IMR-90 (cell line): ENCODE data around the gene CUTA. TPM values are rescaled to one million over a fixed set of nuclear protein-coding genes. Genes with fewer than 3 reads are reported as not detected.

ENCODE experiments used
- ATAC-seq: fragments of 200-7000 bp; cut with Tn5 transposase; 2 replicates; pipeline ENCODE4 v1.9.1; 2020; ENCODE audit warnings: low read depth, mild to moderate bottlenecking, moderate library complexity
- BruUV-seq: library from RNA; stranded (reverse); fragments of 400-500 nt; replicated peaks from 2 replicates; lab custom pipeline; 2021; lab: Mats Ljungman, UMichigan
- CTCF ChIA-PET: fragments of 300-600 bp; formaldehyde crosslinking; extraction: SDS; loops from one replicate; lab custom pipeline; 2021; ENCODE audit warnings: antibody characterized with exemption; lab: Yijun Ruan, JAX
- POLR2A ChIA-PET: fragments of 300-600 bp; sonication (Branson Sonifier 250); formaldehyde crosslinking; loops from one replicate; lab custom pipeline; 2022; ENCODE audit warnings: antibody characterized with exemption; ENCODE audit not compliant: unreplicated experiment; lab: Charles Lee
- DNase-seq: peaks from one replicate; pipeline ENCODE4 v3.0.0; 2013
- H2AFZ ChIP-seq: replicated peaks from 2 replicates; pipeline ENCODE3; 2013; ENCODE audit warnings: low read length, mild to moderate bottlenecking; ENCODE audit not compliant: poor library complexity
- H2AK5ac ChIP-seq: 2 replicates; pipeline ENCODE4 v1.6.1; 2013; ENCODE audit warnings: low read depth, low read length, inconsistent platforms
- H2AK9ac ChIP-seq: replicated peaks from 2 replicates; pipeline ENCODE3; 2013; ENCODE audit warnings: mild to moderate bottlenecking, low read depth, low read length, moderate library complexity; ENCODE audit not compliant: poor library complexity
- H2BK120ac ChIP-seq: 2 replicates; pipeline ENCODE4 v1.6.1; 2013; ENCODE audit warnings: low read depth, low read length, inconsistent platforms
- H2BK15ac ChIP-seq: 3 replicates; pipeline ENCODE4 v1.6.1; 2013; ENCODE audit warnings: low read depth, low read length, inconsistent platforms
- H2BK20ac ChIP-seq: 2 replicates; pipeline ENCODE4 v1.6.1; 2013; ENCODE audit warnings: low read depth, mild to moderate bottlenecking, inconsistent platforms, low read length, moderate library complexity
- H2BK5ac ChIP-seq: 2 replicates; pipeline ENCODE4 v1.6.1; 2013; ENCODE audit warnings: mild to moderate bottlenecking, low read depth, low read length, inconsistent platforms; ENCODE audit not compliant: poor library complexity, severe bottlenecking
- H3K14ac ChIP-seq: replicated peaks from 2 replicates; pipeline ENCODE4 v1.6.1; 2013; ENCODE audit warnings: low read depth, low read length, inconsistent platforms
- H3K18ac ChIP-seq: 2 replicates; pipeline ENCODE4 v1.6.1; 2013; ENCODE audit warnings: low read depth, low read length, control low read depth
- H3K23ac ChIP-seq: 2 replicates; pipeline ENCODE4 v1.6.1; 2013; ENCODE audit warnings: low read depth, low read length, inconsistent platforms
- H3K27ac ChIP-seq: 2 replicates; pipeline ENCODE4 v1.5.1; 2013; ENCODE audit warnings: mild to moderate bottlenecking, control low read depth, low read length; ENCODE audit not compliant: insufficient read depth
- H3K27me3 ChIP-seq: 2 replicates; pipeline ENCODE4 v1.6.1; 2013; ENCODE audit warnings: low read length; ENCODE audit not compliant: control insufficient read depth, insufficient read depth
- H3K36me3 ChIP-seq: 2 replicates; pipeline ENCODE4 v1.6.1; 2013; ENCODE audit warnings: low read length, mixed read lengths; ENCODE audit not compliant: control insufficient read depth, insufficient read depth
- H3K4ac ChIP-seq: 2 replicates; pipeline ENCODE4 v1.6.1; 2013; ENCODE audit warnings: low read depth, low read length, inconsistent platforms
- H3K4me1 ChIP-seq: 2 replicates; pipeline ENCODE4 v1.6.1; 2013; ENCODE audit warnings: low read length, mixed read lengths; ENCODE audit not compliant: control insufficient read depth, insufficient read depth
- H3K4me2 ChIP-seq: 2 replicates; pipeline ENCODE4 v1.6.1; 2013; ENCODE audit warnings: low read depth, mild to moderate bottlenecking, control low read depth, low read length, moderate library complexity
- H3K4me3 ChIP-seq: 2 replicates; pipeline ENCODE4 v1.5.1; 2013; ENCODE audit warnings: low read depth, mild to moderate bottlenecking, control low read depth, low read length, moderate library complexity; ENCODE audit not compliant: insufficient read depth
- H3K56ac ChIP-seq: 2 replicates; pipeline ENCODE4 v1.6.1; 2013; ENCODE audit warnings: low read length, inconsistent platforms; ENCODE audit not compliant: insufficient read depth; ENCODE audit errors: extremely low read depth
- H3K79me1 ChIP-seq, 2 experiments: 2 replicates each; pipeline ENCODE4 v1.6.1; 2013; ENCODE audit warnings: low read length in 2 of 2, inconsistent platforms in 1 of 2, low read depth in 1 of 2
- H3K9ac ChIP-seq: 2 replicates; pipeline ENCODE4 v1.6.1; 2013; ENCODE audit warnings: low read depth, low read length, control low read depth
- H3K9me1 ChIP-seq: 2 replicates; pipeline ENCODE4 v1.6.1; 2013; ENCODE audit warnings: low read length, inconsistent platforms; ENCODE audit not compliant: insufficient read depth
- H3K9me3 ChIP-seq: 2 replicates; pipeline ENCODE4 v1.6.1; 2013; ENCODE audit warnings: low read length; ENCODE audit not compliant: control insufficient read depth, insufficient read depth
- H4K20me1 ChIP-seq: 2 replicates; pipeline ENCODE4 v1.6.1; 2013; ENCODE audit warnings: low read length, inconsistent platforms; ENCODE audit not compliant: insufficient read depth
- H4K5ac ChIP-seq: 2 replicates; pipeline ENCODE4 v1.6.1; 2013; ENCODE audit warnings: mild to moderate bottlenecking, low read depth, low read length, control low read depth
- H4K8ac ChIP-seq, 2 experiments: 2 replicates each; pipeline ENCODE4 v1.6.1; 2013; ENCODE audit warnings: low read depth in 2 of 2, low read length in 2 of 2, control low read depth in 1 of 2, inconsistent platforms in 1 of 2
- H4K91ac ChIP-seq: 2 replicates; pipeline ENCODE4 v1.6.1; 2013; ENCODE audit warnings: low read depth, low read length, inconsistent platforms; ENCODE audit not compliant: insufficient read depth
- MAFK ChIP-seq: IDR thresholded peaks from 2 replicates; pipeline ENCODE4 v1.6.1; 2012; ENCODE audit warnings: low read depth, low read length, improper control_type of control experiment
- RCOR1 ChIP-seq: IDR thresholded peaks from 2 replicates; pipeline ENCODE4 v1.6.1; 2012; ENCODE audit warnings: mild to moderate bottlenecking, low read length, improper control_type of control experiment; ENCODE audit not compliant: insufficient replicate concordance
- SMC3 ChIP-seq: fragments of 150-350 bp; IDR thresholded peaks from 2 replicates; pipeline ENCODE4 v1.6.1; 2016; ENCODE audit warnings: low read depth, mild to moderate bottlenecking, antibody characterized with exemption, low read length, moderate library complexity
- WGBS, 2 experiments: methylation state at CpG; one replicate each; pipeline versions ENCODE4 v1.1.5 to v1.1.7; 2013; ENCODE audit warnings: missing lambda C conversion rate in 2 of 2; ENCODE audit not compliant: insufficient read length in 1 of 2; ENCODE audit errors: extremely low coverage in 2 of 2; 5-methylcytosine and 5-hydroxymethylcytosine counted together
- dilution Hi-C: fragments of 300-500 bp; cut with HindIII; formaldehyde crosslinking; loops from one replicate; pipeline ENCODE4 v1.14.3; 2018; ENCODE audit warnings: low sequenced_read_pairs; ENCODE audit not compliant: unreplicated experiment
- in situ Hi-C: fragments of 300-500 bp; cut with MboI; formaldehyde crosslinking; loops from 3 replicates; pipeline ENCODE4 v1.14.3; 2019; ENCODE audit warnings: low sequenced_read_pairs, inconsistent platforms, mixed read lengths
- intact Hi-C: fragments of 100-400 bp; cut with micrococcal nuclease; formaldehyde crosslinking; loops from 2 replicates; pipeline ENCODE4 v1.10.0; 2022
- polyA plus RNA-seq, 3 experiments: library from polyadenylated mRNA; depleted of rRNA; stranded (reverse); fragments of >200 nt; gene quantifications; 2 replicates each; pipeline ENCODE4 v1.2.3, GENCODE V29; 2012; ENCODE audit warnings: low replicate concordance in 1 of 3
- total RNA-seq: library from RNA; depleted of rRNA; stranded (reverse); fragments of >200 nt; gene quantifications from 2 replicates; pipeline ENCODE4 v1.2.3, GENCODE V29; 2012
- TF ChIP-seq, protein P1 (sequence below): fragments of 150-350 bp; IDR thresholded peaks from 2 replicates; pipeline ENCODE4 v1.6.1; 2016; ENCODE audit warnings: low read depth, mild to moderate bottlenecking, low read length, moderate library complexity, borderline replicate concordance

The CUTA gene
- total and polyA plus RNA-seq, 2 of the 4 experiments (the other 2 are of a cell fraction): 136 to 427 TPM

DNA sequence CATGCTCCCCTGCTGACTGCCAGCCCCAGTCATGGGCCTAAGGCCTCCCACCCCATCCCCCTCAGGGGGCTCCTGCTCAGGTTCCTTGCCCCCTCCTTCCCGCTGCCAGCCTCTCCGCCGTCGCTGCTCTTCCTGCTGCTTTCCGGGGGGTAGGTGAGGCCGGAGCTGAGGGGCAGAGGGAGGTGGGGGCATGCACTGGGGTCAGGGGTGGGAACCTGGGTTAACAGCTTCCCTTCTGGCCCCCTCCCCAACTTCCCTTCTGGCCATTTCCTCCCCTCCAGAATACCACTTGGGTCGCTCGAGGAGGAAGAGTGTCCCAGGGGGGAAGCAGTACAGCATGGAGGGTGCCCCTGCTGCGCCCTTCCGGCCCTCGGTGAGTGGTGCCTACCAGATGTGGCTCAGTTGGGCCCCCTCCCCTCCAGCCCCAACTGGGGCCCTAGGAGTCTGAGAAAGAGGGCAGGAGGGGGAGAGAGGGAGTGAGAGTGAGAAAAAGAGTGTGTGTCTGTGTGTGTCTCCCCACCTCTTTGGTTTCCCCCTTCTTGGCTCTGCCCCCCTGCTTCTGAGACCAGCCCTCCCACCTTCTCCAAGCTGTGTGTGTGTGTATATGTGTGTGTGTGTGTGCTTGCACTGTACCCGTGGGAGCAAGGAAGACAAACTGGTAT is 14.1 kb upstream of the CUTA start:
- Histone ChIP-seq H2AK5ac (no peak overlapping the region), H3K56ac (no peak overlapping the region), H3K36me3 (peaks cover 22% of the 10 kb centered on the region), H2AK9ac (peak overlapping the region; percentile 30), H4K91ac (no peak overlapping the region), H2BK120ac (no peak overlapping the region), H3K9ac (no peak overlapping the region), H3K23ac (no peak overlapping the region), H3K18ac (no peak overlapping the region), H3K27ac (no peak overlapping the region), H4K20me1 (peaks cover 39% of the 10 kb centered on the region), H3K79me1 (peaks cover 24 to 79% of the 10 kb centered on the region in 2 experiments), H3K4me1 (peaks cover 31% of the 10 kb centered on the region), H3K27me3 (no peaks in the 10 kb centered on the region), H2BK5ac (no peak overlapping the region), H3K4me3 (no peak overlapping the region), H4K5ac (no peak overlapping the region), H3K9me1 (peaks cover 28% of the 10 kb centered on the region), H2BK20ac (no peak overlapping the region), H3K4me2 (no peak overlapping the region), H3K9me3 (no peaks in the 10 kb centered on the region), H2AFZ (no peak overlapping the region), H3K4ac (no peak overlapping the region), H4K8ac (no peak overlapping the region), H2BK15ac (no peak overlapping the region), H3K14ac (no peak overlapping the region)
- TF ChIP-seq RCOR1 (no peak), SMC3 (no peak), MAFK (no peak)
- TF ChIP-seq, protein P1, sequence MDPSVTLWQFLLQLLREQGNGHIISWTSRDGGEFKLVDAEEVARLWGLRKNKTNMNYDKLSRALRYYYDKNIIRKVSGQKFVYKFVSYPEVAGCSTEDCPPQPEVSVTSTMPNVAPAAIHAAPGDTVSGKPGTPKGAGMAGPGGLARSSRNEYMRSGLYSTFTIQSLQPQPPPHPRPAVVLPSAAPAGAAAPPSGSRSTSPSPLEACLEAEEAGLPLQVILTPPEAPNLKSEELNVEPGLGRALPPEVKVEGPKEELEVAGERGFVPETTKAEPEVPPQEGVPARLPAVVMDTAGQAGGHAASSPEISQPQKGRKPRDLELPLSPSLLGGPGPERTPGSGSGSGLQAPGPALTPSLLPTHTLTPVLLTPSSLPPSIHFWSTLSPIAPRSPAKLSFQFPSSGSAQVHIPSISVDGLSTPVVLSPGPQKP: no peak
- no CpG with 5 or more reads among the region's 12 CpGs for WGBS, 2 experiments
- ChIA-PET POLR2A (no interaction called here), CTCF (no interaction called here)
- ATAC-seq (no peak), DNase-seq (no peak)
- dilution Hi-C loops (no loop called here), in situ Hi-C loops (no loop called here), intact Hi-C loops (no loop called here)
- no TSS peak for BruUV-seq
